HepG2 (cell line): ENCODE measurements around the gene GADD45G. TPM values are rescaled to one million over a fixed set of nuclear protein-coding genes. Genes with fewer than 3 reads are reported as not detected.

Experiments used
- ATRX ChIP-seq: sonication (generic); formaldehyde crosslinking; IDR thresholded peaks from 2 replicates; pipeline ENCODE4 v1.4.0; 2020; ENCODE audit warnings: missing genetic modification reagents, borderline replicate concordance
- MED1 ChIP-seq: sonication (generic); formaldehyde crosslinking; IDR thresholded peaks from 2 replicates; pipeline ENCODE4 v1.4.0; 2020; ENCODE audit warnings: missing genetic modification reagents
- NFYB ChIP-seq: sonication (generic); formaldehyde crosslinking; IDR thresholded peaks from 2 replicates; pipeline ENCODE4 v1.4.0; 2020; ENCODE audit warnings: missing genetic modification reagents
- PAF1 ChIP-seq: IDR thresholded peaks from 2 replicates; pipeline ENCODE4 v1.6.1; 2016; ENCODE audit warnings: missing genetic modification reagents, missing compliant biosample characterization
- PATZ1 ChIP-seq: sonication (generic); formaldehyde crosslinking; IDR thresholded peaks from 2 replicates; pipeline ENCODE4 v1.4.0; 2020; ENCODE audit warnings: missing genetic modification reagents
- POGZ ChIP-seq: sonication (generic); formaldehyde crosslinking; IDR thresholded peaks from 2 replicates; pipeline ENCODE4 v1.4.0; 2020; ENCODE audit warnings: mild to moderate bottlenecking, missing genetic modification reagents
- RBFOX2 ChIP-seq: fragments of 200-400 bp; formaldehyde crosslinking; IDR thresholded peaks from 2 replicates; pipeline ENCODE4 v1.6.1; 2017; ENCODE audit warnings: low read depth, mild to moderate bottlenecking, low read length
- RERE ChIP-seq: IDR thresholded peaks from 2 replicates; pipeline ENCODE4 v1.6.1; 2016; ENCODE audit warnings: low read depth, missing genetic modification reagents, missing compliant biosample characterization
- RNF2 ChIP-seq: fragments of 450-650 bp; conservative IDR thresholded peaks from 2 replicates; pipeline ENCODE4 v1.6.1; 2016; ENCODE audit warnings: low read depth
- RXRA ChIP-seq: sonication (generic); formaldehyde crosslinking; IDR thresholded peaks from 2 replicates; pipeline ENCODE4 v1.5.1; 2020; ENCODE audit warnings: missing genetic modification reagents
- SIX4 ChIP-seq: sonication (generic); formaldehyde crosslinking; IDR thresholded peaks from 2 replicates; pipeline ENCODE4 v1.4.0; 2020; ENCODE audit warnings: missing genetic modification reagents
- TIGD3 ChIP-seq: sonication (generic); formaldehyde crosslinking; IDR thresholded peaks from 2 replicates; pipeline ENCODE4 v1.5.1; 2020; ENCODE audit warnings: mild to moderate bottlenecking, missing genetic modification reagents, borderline replicate concordance
- ZBED4 ChIP-seq: sonication (generic); formaldehyde crosslinking; IDR thresholded peaks from 2 replicates; pipeline ENCODE4 v1.4.0; 2020; ENCODE audit warnings: missing genetic modification reagents, borderline replicate concordance
- ZNF326 ChIP-seq: sonication (generic); formaldehyde crosslinking; IDR thresholded peaks from 2 replicates; pipeline ENCODE4 v1.4.0; 2020; ENCODE audit warnings: missing genetic modification reagents, borderline replicate concordance
- ZNF784 ChIP-seq: sonication (generic); formaldehyde crosslinking; IDR thresholded peaks from 2 replicates; pipeline ENCODE4 v1.5.1; 2020; ENCODE audit warnings: missing genetic modification reagents, mild to moderate bottlenecking, borderline replicate concordance
- polyA plus RNA-seq, 8 experiments: library from polyadenylated mRNA; depleted of rRNA in 3 of 8; stranded (reverse) in 7 of 8; unstranded in 1 of 8; fragments of >200 nt; fragmentation: Illumina TruSeq in 4 of 8; extraction: Trizol in 4 of 8; gene quantifications; 2 replicates each; pipeline versions ENCODE4 v1.2.1 to v1.2.3, GENCODE V29; 2011 to 2016; ENCODE audit warnings: low read depth in 4 of 8, missing spikeins in 1 of 8, mixed read lengths in 1 of 8; ENCODE audit not compliant: insufficient read depth in 1 of 8
- total RNA-seq, 5 experiments: library from RNA; depleted of rRNA; stranded (reverse); fragments of >200 nt; fragmentation: Illumina TruSeq; extraction: Trizol; gene quantifications; 2 replicates each; pipeline ENCODE4 v1.2.3, GENCODE V29; 2016; ENCODE audit warnings: low read depth in 1 of 5

GADD45G gene
- total and polyA plus RNA-seq, 2 of the 13 experiments (the other 11 are each of a cell fraction or from before 2014, with no cell fraction given), result not detected

GRCh38 chr9:89648247-89649000 lies 43.6 kb downstream of the GADD45G start (continued):
- TF ChIP-seq ZBED4 (CRISPR knock-in tag) (peak; percentile 51; the same call in 1 of the 2 replicates), ATRX (CRISPR knock-in tag) (no peak), ZNF784 (CRISPR knock-in tag) (no peak), POGZ (CRISPR knock-in tag) (peak; percentile 68), RERE (CRISPR knock-in tag) (peak; percentile 91; the same call in 1 of the 2 replicates), TIGD3 (CRISPR knock-in tag) (peak; percentile 50; the same call in 1 of the 2 replicates), SIX4 (CRISPR knock-in tag) (peak; percentile 66), MED1 (CRISPR knock-in tag) (peak; percentile 75), NFYB (no peak), PAF1 (CRISPR knock-in tag) (no peak), PATZ1 (CRISPR knock-in tag) (peak; percentile 53; the same call in 1 of the 2 replicates), RXRA (CRISPR knock-in tag) (peak; percentile 94), RBFOX2 (no peak), RNF2 (peak; percentile 54; the same call in 1 of the 2 replicates), ZNF326 (CRISPR knock-in tag) (no peak)
